ENCODE data around the gene MASP1.

GRCh38 chr3:187257471-187257870, 34.1 kb downstream of the MASP1 start:
- TF ChIP-seq TAF1 (IDR thresholded peaks at IDR 0.05; ENCODE audit: borderline replicate concordance, insufficient read depth, low read length) (no peak), POLR2AphosphoS5 (IDR thresholded peaks at IDR 0.05; ENCODE audit: low read depth, low read length) (no peak), REST (IDR thresholded peaks at IDR 0.05; ENCODE audit: insufficient read depth in 1 of 2, low read depth in 2 of 2, low read length in 2 of 2) (no peak)
